Measurements from ENCODE around the gene GUCY2D.

The GUCY2D gene

GRCh38 chr17:8044819-8045810 lies 42.7 kb downstream of the GUCY2D start:
- Histone ChIP-seq H3K9ac (ENCODE audit: low read length) (no peak overlapping the region), H3F3A (ENCODE audit: insufficient read depth) (no peaks in the 10 kb centered on the region), H3K9me3 (ENCODE audit: insufficient read depth, low read length) (no peaks in the 10 kb centered on the region), H3K27me3 (ENCODE audit: low read length) (no peaks in the 10 kb centered on the region), H3K36me3 (ENCODE audit: low read length) (no peaks in the 10 kb centered on the region), H3K27ac (ENCODE audit: low read depth, low read length) (no peak overlapping the region), H3K4me2 (ENCODE audit: low read depth, low read length, poor library complexity, severe bottlenecking) (no peak overlapping the region), H3K4me3 (ENCODE audit: insufficient read depth, low read length, poor library complexity, severe bottlenecking) (no peak overlapping the region), H3K79me2 (ENCODE audit: insufficient read depth, low read length) (no peaks in the 10 kb centered on the region), H2AFZ (ENCODE audit: low read depth, low read length, severe bottlenecking) (no peak overlapping the region), H4K20me1 (ENCODE audit: low read depth, low read length) (no peaks in the 10 kb centered on the region), H3K9me2 (replicated peaks; ENCODE audit: insufficient read depth, low read length) (no peaks in the 10 kb centered on the region)
- TF ChIP-seq EZH2phosphoT487 (conservative IDR thresholded peaks at IDR 0.05; ENCODE audit: low read length), result no peak
- TF ChIP-seq, protein P1, sequence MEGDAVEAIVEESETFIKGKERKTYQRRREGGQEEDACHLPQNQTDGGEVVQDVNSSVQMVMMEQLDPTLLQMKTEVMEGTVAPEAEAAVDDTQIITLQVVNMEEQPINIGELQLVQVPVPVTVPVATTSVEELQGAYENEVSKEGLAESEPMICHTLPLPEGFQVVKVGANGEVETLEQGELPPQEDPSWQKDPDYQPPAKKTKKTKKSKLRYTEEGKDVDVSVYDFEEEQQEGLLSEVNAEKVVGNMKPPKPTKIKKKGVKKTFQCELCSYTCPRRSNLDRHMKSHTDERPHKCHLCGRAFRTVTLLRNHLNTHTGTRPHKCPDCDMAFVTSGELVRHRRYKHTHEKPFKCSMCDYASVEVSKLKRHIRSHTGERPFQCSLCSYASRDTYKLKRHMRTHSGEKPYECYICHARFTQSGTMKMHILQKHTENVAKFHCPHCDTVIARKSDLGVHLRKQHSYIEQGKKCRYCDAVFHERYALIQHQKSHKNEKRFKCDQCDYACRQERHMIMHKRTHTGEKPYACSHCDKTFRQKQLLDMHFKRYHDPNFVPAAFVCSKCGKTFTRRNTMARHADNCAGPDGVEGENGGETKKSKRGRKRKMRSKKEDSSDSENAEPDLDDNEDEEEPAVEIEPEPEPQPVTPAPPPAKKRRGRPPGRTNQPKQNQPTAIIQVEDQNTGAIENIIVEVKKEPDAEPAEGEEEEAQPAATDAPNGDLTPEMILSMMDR (IDR thresholded peaks at IDR 0.05; ENCODE audit: insufficient read depth, low read length, poor library complexity, severe bottlenecking), result no peak

GRCh38 chr17:8046306-8046928 lies 44.0 kb downstream of the GUCY2D start:
- no peak overlapping the region for H3K9ac ChIP-seq (ENCODE audit: low read length)

DNA sequence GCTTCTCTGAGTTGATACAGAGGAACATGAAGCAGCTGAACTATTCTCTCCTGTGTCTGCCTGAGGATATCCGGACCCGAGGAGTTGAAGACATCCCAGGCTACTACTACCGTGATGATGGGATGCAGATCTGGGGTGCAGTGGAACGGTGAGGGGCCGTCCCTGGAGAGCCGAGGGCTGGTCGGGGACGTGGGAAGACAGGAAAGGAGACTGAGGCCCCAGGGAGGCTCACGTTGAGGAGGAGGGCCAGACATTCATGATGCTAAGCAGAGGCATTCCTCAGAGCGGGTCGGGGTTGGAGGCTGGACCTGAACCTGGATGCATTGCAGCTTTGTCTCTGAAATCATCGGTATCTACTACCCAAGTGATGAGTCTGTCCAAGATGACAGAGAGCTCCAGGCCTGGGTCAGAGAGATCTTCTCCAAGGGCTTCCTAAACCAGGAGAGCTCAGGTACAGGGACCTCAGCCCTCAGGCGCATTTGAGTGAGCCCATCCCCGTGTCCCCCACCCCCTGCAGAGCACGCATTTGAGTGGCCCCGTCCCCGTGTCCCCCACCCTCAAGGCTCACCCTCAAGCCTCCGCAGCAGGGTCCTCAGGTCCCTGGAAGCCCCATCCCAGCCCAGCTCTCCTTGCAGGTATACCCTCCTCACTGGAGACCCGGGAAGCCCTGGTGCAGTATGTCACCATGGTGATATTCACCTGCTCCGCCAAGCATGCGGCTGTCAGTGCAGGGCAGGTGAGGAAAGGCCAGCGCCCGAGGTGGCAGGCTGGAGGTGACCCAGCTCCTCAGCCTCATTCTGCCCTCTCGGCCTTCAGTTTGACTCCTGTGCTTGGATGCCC lies 44.7 kb downstream of the GUCY2D start:
- H3K79me2 ChIP-seq (ENCODE audit: insufficient read depth, low read length), result no peaks in the 10 kb centered on the region
- H2AFZ ChIP-seq (ENCODE audit: low read depth, low read length, severe bottlenecking), result no peak overlapping the region
- H3K4me2 ChIP-seq (ENCODE audit: low read depth, low read length, poor library complexity, severe bottlenecking), result no peak overlapping the region
- H3K9me3 ChIP-seq (ENCODE audit: insufficient read depth, low read length), result no peaks in the 10 kb centered on the region
- no peak overlapping the region for H3K4me3 ChIP-seq (ENCODE audit: insufficient read depth, low read length, poor library complexity, severe bottlenecking)
- H3K27ac ChIP-seq (ENCODE audit: low read depth, low read length), result no peak overlapping the region
- H3K9ac ChIP-seq (ENCODE audit: low read length), result no peak overlapping the region
- no peaks in the 10 kb centered on the region for H4K20me1 ChIP-seq (ENCODE audit: low read depth, low read length)
- no peaks in the 10 kb centered on the region for H3K9me2 ChIP-seq (replicated peaks; ENCODE audit: insufficient read depth, low read length)
- no peaks in the 10 kb centered on the region for H3F3A ChIP-seq (ENCODE audit: insufficient read depth)
- TF ChIP-seq, protein P1 (IDR thresholded peaks at IDR 0.05; ENCODE audit: insufficient read depth, low read length, poor library complexity, severe bottlenecking), result no peak
- TF ChIP-seq EZH2phosphoT487 (conservative IDR thresholded peaks at IDR 0.05; ENCODE audit: low read length), result no peak
- no peaks in the 10 kb centered on the region for H3K36me3 ChIP-seq (ENCODE audit: low read length)
- no peaks in the 10 kb centered on the region for H3K27me3 ChIP-seq (ENCODE audit: low read length)

More at GRCh38 chr17:8046306-8046928, 44.0 kb downstream of the GUCY2D start:
- H3K4me3 ChIP-seq (ENCODE audit: insufficient read depth, low read length, poor library complexity, severe bottlenecking), result no peak overlapping the region
- no peak overlapping the region for H2AFZ ChIP-seq (ENCODE audit: low read depth, low read length, severe bottlenecking)
- no peaks in the 10 kb centered on the region for H4K20me1 ChIP-seq (ENCODE audit: low read depth, low read length)
- no peaks in the 10 kb centered on the region for H3K9me3 ChIP-seq (ENCODE audit: insufficient read depth, low read length)
- no peaks in the 10 kb centered on the region for H3K79me2 ChIP-seq (ENCODE audit: insufficient read depth, low read length)
- H3K27me3 ChIP-seq (ENCODE audit: low read length), result no peaks in the 10 kb centered on the region
- no peak overlapping the region for H3K4me2 ChIP-seq (ENCODE audit: low read depth, low read length, poor library complexity, severe bottlenecking)
- H3F3A ChIP-seq (ENCODE audit: insufficient read depth), result no peaks in the 10 kb centered on the region
- no peaks in the 10 kb centered on the region for H3K36me3 ChIP-seq (ENCODE audit: low read length)
- no peak overlapping the region for H3K27ac ChIP-seq (ENCODE audit: low read depth, low read length)
- TF ChIP-seq, protein P1 (IDR thresholded peaks at IDR 0.05; ENCODE audit: insufficient read depth, low read length, poor library complexity, severe bottlenecking), result no peak
- no peak for TF ChIP-seq EZH2phosphoT487 (conservative IDR thresholded peaks at IDR 0.05; ENCODE audit: low read length)
- no peaks in the 10 kb centered on the region for H3K9me2 ChIP-seq (replicated peaks; ENCODE audit: insufficient read depth, low read length)
